Measurements from ENCODE around the gene ZNF195. TPM values are rescaled to one million over a fixed set of nuclear protein-coding genes. Genes with fewer than 3 reads are reported as not detected.
A peak's percentile ranks its signal among the peaks of the same experiment; 100 is the strongest.
"Not testable (repeated sequence)": the region's sequence is repeated elsewhere in the genome, so short reads cannot be mapped to it uniquely, and the experiment has no call there.

Gene ZNF195
- 18.8 and 28.1 TPM in 2 replicates for total RNA-seq

- peak; percentile 95 for DNase-seq
Observed at GRCh38 chr11:3378426-3379423, at the start of gene ZNF195. Gene ZNF195 (minus strand): TSS chr11:3379146. CDS start chr11:3379040, 106 bp downstream.

DNA sequence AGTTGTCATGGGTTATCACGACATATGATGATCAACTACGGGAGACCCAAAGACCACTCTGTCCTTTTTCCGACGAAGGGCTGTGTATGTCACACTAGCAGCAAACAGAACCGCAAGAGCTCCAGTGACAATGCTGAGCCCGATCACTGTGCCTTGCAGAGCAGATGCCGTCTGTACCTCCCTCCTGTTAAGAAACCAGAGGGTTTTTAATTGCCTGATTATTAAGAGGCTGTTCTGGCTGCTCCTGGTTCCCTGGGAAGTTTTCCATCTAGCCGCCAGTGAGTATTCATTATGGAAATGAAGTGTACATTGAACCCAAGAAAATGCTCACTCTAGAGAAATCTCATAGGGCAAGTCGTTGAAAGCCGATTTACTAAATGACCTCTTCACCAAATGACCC, 49.1 kb upstream of the ZNF195 start:
- not testable (repeated sequence) for DNase-seq

DNA sequence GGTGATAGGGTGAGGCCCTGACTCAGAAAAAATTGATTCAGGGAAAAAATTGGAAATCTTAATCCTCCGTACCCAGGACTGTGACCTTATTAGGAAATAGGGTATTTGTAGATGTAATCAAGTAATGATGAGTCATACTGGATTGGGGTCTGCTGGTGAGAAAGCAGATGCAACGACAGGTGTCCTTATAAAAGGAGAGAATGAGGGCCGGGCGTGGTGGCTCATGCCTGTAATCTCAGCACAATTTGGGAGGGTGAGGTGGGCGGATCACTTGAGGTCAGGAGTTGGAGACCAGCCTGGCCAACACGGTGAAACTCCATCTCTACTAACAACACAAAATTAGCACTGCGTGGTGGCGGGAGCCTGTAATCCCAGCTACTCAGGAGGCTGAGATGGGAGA, 47.6 kb upstream of the ZNF195 start:
- not testable (repeated sequence) for DNase-seq

- not testable (repeated sequence) for DNase-seq
Observed at GRCh38 chr11:3423928-3424327, 45.0 kb upstream of the ZNF195 start.

- DNase-seq, result not testable (repeated sequence)
Observed at GRCh38 chr11:3423138-3423731, 44.3 kb upstream of the ZNF195 start.

DNA sequence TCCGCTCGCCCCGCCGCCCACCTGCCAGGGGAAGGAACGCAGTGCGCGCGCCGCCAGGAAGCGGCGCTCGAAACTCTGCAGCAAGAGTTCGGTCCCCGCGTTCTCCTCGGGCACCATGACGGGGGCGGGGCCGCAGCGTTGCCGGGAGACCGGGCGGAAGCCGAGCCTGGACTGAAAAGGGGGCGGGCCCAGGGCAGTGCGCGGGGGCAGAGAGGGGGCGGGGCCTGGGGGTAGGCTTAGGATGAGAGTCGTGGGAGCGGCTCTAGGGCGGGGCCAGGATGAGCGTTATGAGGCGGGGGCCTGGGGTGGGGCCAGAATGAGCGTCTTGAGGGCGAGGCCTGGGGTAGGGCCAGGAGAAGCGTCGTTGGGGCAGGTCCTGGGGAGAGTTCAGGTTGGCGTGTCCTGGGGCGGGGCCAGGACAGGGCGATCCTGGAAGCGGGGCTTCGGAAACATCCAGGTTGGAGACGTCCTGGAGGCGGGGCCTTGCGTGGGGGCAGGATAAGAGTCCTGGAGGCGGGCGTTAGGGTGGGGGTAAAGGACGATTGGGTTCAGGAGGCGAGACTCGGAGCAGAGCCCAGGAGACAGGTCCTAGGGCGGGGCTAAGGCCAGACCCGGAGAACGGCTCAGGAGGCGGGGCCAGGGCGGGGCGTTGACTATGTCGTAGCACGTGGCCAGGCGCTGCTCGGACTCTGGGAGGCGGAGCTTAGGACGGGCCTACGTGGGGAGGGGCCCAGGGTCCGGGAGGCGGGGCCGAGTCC, 43.6 kb upstream of the ZNF195 start:
- DNase-seq, result peak; percentile 94

GRCh38 chr11:3421608-3422379, 42.8 kb upstream of the ZNF195 start:
- peak; percentile 13 for DNase-seq

DNA sequence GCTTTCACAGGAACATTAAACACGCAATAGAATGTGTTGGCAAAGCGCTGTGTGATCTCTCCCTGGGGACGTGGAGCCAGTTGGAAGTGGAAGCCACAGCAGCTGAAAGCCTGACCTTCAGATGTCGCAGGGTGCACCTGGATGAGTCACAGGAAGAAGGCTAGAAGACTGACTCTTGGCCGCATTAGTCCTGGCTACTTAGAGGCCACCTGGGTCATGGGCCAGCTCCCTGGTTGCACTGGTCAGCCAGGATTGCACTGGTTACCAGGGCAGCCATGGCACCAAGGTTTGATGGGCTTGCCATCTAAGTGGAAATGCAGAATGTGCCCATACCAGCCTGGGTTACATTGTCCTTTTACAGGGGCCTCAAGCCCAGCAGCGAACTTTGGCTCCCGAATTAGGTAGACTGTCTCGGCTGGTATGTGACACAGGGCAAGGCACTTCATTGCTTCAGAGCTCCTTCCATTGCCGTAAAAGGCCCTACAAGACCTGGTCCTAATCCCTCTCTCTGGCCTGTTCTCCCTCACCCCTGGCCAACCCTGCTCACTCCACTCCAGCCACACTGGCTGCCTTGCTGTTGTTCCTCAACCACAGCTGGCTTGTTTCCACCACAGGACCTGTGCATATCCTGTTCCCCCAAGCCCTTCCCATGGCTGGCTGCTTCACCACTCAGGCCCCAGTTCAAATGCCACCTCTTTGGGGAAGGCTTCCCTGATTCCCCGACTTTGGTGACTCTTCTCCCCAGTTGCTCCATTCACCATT, 41.5 kb upstream of the ZNF195 start:
- DNase-seq, result not testable (repeated sequence)

GRCh38 chr11:3419496-3419895, 40.5 kb upstream of the ZNF195 start:
- DNase-seq, result not testable (repeated sequence)

DNA sequence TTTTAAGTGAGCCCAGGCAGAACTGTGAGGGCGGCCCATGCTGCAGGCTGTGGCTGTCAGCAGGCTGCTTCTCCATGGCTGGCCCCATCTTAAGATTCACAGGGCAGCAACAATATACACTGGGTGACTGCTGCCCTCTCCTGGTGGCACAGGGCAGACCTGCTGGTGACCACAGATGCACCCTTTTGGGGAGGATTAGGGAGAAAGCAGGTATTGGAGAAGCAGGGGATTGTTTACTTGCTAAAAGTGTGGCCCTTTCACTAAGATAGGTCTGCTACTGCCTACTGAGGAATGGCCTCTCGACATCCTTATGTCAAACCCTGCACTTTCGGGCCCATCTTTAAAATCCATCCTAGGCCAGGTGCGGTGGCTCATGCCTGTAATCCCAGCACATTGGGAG, 38.1 kb upstream of the ZNF195 start:
- DNase-seq, result peak; percentile 70

- DNase-seq, result not testable (repeated sequence)
Observed at GRCh38 chr11:3415301-3415700, 36.4 kb upstream of the ZNF195 start.

- DNase-seq, result not testable (repeated sequence)
Observed at GRCh38 chr11:3413666-3414065, 34.7 kb upstream of the ZNF195 start.

DNA sequence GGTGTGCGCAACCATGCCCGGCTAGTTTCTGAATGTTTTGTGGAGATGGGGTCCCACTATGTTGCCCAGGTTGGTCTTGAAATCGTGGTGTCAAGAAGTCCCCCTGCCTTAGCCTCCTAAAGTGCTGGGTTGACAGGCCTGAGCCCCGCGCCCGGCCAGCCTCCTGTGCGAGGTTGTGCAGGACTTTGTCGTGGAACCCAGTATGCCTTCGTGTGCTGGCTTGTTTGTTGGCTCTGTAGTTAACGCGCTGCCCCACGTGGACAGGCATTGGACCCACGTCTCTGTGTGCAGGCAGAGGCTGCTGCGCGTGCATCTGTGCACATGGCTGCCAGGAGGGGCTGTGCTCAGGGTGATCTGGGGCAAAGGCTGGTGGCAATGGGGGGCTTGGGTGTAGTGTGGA, 33.9 kb upstream of the ZNF195 start:
- DNase-seq, result no peak

- DNase-seq, result peak; percentile 82
Observed at GRCh38 chr11:3408722-3409121, 29.8 kb upstream of the ZNF195 start.

GRCh38 chr11:3408058-3408605, 29.2 kb upstream of the ZNF195 start:
- not testable (repeated sequence) for DNase-seq

- DNase-seq, result not testable (repeated sequence)
Observed at GRCh38 chr11:3406937-3407336, 28.0 kb upstream of the ZNF195 start.

DNA sequence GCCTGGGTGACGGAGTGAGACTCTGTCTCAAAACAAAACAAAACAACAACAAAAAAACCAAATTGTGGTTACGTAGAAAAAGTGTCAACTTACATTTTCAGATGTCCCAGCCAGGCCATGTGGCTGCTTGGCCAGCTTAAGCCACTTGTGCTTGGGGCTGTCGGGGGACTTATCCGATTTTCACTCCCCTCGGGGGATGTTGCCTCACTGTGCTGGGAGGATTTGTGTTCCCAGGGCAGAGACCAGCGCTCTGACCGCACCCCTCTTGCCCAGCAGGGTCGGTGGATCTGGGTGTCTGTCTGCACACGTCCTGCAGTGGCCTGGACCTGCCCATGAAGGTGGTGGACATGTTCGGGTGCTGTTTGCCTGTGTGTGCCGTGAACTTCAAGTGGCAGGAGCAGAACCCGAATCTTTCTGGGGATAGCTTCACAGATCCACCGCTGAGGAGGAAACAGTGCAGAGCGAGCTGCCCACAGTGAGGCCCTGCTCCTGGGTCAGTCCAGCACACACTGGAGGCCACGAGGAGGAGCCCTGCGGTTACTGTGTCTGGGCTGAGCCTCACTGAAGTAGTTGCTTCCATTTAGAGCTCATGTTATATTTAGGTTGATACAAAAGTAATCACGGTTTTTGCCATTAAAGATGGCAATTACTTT, 27.4 kb upstream of the ZNF195 start:
- DNase-seq, result not testable (repeated sequence)

- not testable (repeated sequence) for DNase-seq
Observed at GRCh38 chr11:3404076-3404925, 25.4 kb upstream of the ZNF195 start.

DNA sequence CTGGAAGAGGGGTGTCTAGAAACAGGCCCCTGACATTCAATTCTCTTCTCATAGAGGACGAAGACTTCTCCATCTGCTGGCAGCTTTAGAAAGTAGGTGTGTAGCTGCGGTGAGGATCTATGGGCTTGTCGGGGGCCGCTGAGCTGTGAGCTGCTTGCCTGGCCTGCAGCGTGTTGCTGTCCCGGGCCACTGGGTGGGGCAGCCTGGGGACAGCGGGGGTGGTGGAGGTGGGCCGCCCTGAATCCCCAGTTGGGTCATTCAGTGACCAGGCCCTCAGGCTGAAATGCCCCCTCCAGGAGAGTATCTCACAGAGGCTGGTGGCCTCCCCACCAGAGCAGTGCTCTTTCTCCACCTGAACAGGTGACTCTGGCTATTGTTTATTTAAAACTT, 23.9 kb upstream of the ZNF195 start:
- not testable (repeated sequence) for DNase-seq
